ENCODE data around the gene RIC8A. TPM values are rescaled to one million over a fixed set of nuclear protein-coding genes. Genes with fewer than 3 reads are reported as not detected.
"Not testable (repeated sequence)": the region's sequence is repeated elsewhere in the genome, so short reads cannot be mapped to it uniquely, and the experiment has no call there.

Gene RIC8A
- total RNA-seq, 1 donor from 2014 or later: 139 TPM

- no peak for DNase-seq (ENCODE audit: low read depth)
These were observed 10.2 kb downstream of the RIC8A start for GRCh38 chr11:217704-218103.

DNA sequence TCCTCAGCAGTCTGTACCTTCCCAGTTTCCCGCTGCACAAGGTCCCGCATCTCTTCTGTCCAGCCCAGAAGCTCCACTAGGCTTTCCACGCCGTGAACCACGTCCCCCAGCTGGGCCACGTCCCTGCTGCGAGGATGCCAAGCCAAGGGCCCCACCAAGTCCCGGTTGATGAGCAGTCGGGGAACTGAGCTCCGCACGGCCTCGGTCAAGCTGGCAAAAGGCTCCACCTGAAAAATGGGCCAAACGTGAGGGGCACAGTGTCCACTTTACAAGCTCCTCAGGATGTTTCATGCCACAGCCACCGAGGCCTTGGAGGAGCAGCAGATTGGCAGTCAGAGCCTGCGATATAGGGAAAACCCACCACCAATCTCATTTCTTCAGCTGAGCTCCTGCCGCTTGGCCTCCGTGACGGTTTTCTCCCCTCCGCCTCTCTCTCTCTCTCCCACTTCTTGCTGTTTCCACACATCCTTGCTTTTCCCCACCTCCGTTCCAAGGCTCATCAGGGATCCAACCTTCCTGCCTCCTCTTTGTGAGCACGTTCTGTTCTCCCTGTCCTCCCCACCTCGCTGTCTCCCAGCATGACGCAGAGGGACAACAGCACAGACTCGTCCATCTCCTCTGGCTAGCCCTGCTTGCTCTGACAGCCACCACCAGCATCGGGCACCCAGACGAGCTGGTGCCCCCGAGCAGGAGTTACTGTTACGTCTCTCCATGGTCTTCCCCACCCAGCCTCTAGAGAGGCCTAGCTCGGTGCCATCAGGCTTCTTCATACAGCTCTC, 11.5 kb downstream of the RIC8A start:
- no peak for DNase-seq (ENCODE audit: low read depth)

DNA sequence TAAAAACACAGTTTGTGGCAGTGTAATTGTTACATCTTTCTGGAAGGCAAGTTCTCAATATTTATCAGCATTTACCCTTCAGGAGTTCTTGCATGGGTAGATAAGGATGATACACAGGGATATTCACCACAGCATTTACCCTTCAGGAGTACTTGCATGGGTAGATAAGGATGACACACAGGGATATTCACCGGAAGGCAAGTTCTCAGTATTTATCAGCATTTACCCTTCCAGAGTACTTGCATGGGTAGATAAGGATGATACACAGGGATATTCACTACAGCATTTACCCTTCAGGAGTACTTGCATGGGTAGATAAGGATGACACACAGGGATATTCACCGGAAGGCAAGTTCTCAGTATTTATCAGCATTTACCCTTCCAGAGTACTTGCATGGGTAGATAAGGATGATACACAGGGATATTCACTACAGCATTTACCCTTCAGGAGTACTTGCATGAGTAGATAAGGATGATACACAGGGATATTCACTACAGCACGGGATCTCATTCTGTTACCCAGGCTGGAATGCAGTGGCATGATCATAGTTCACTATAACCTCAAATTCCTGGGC, 13.2 kb downstream of the RIC8A start:
- not testable (repeated sequence) for DNase-seq (ENCODE audit: low read depth)

DNA sequence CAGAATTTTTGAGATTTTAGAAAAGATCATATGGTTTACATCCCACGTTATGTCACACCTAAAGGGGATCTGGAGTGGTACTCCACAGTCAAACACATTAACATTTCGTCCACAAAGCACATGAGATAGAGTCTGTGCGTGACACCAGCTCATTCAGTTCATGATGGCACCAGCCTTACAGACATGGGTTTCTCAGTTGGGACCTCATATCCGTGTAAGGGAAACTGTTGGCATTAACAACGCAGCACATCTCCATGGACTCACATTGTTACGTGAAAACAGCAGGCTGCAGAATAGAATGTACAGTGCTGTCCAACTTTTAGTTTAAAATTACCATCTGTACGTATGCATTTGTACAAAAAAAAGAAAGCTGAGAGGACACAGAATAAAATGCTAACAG, 14.0 kb downstream of the RIC8A start:
- no peak for DNase-seq (ENCODE audit: low read depth)

DNA sequence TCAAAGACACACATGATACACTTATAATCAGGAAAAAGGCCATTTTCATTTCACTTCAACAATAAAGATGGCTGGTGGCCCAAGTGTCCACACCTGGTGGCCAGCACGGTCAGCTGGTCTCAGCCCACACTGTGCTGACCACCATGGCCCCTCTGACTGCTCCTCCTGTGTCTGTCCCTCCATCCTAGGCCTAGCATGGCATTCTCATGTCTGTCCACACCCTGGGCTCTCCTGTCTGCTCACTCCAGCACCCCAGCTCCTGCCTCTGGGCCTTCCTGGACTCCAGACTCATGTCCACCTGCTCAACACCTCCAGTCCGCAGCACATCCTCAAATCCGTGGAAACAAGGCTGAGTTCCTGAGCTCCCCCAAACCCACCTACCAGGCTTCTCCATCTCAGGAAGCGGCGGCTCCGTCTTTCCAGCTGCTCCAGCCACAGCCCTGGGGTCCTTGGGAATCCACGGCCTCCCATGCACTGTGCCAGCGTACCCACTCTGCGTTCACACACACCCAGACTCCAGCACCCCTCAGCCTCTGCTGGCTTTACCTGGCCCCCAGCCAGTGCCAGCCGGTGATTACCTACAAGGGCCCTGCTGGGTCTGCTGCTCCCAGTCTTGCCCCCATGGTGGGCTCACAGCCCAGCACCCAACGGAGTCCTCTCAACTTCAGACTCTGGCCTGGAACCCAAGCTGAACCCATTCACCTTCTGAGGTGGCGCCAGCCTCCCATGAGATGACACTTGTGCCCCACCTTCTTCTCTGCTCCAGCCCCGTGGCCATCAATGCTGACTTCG, 14.7 kb downstream of the RIC8A start:
- no peak for DNase-seq (ENCODE audit: low read depth)

- DNase-seq (ENCODE audit: low read depth): no peak
These were observed 15.7 kb downstream of the RIC8A start for GRCh38 chr11:223026-223789.

DNA sequence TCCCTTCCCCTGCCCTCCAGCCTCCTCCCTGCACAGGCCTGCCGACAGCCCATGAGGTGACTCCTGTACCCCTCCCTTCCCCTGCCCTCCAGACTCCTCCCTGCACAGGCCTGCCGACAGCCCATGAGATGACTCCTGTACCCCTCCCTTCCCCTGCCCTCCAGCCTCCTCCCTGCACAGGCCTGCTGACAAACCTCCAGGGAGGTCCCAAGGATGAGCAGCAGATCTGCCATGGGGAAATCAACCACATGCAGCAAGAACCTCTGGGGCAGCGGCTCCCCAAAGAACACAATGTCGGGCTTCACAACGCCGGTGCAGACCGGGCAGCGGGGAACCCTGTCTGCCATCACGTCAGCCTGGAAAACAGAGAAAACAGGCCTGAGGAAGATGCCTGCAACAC, 16.4 kb downstream of the RIC8A start:
- no peak for DNase-seq (ENCODE audit: low read depth)

DNA sequence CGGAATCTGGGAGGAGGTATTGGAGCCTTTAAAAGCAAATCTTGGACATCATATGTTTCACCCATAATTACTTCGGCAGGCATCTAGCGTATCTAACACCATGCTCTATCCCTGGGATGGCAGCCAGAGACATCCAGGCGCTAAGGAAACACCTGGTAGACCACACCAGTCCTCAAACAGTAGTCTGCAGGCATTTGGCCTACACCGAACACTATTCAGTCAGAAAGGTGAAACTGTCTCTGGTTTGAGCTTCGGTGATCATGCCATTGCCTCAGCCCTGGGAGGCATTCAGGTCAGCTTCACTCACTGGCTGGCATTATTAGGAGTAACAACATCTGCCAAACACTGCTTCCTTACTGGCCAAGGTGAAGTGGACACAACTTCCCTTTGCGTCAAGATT, 16.9 kb downstream of the RIC8A start:
- DNase-seq (ENCODE audit: low read depth): no peak

DNA sequence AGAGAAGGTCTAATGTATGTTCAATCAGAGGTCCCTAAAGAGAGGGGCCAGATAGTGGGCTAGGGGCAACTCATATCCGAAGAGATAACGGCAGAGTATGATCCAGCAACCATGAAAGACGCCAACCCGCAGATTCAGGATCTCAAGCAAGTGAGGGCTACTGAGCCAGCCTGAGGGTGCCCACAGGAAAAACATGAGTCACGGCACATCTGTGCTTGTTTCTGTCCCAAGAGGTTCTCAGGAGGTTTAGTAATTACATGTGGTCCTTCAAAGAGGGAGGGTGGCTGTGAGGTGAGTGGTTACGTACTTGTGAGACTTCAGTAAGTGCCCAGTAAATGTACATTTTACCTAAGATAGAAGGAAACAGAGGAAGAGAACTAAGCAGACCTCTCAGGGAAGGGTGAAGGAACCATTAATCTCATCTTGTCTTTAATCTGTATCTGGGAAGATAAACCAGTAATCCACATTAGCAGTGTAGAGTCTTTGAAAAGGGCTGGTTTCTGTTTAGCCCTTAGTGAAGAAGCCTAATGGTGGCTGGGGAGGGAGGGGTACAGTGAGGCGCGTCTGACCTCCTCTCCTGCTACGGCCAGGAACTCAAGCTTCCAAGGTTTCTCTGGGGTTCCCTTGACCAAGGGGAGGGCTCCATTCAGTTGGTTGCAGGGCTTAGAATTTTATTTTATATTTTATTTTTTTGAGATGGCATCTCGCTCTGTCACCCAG, 18.4 kb downstream of the RIC8A start:
- peak; percentile 48 for DNase-seq (ENCODE audit: low read depth)

DNA sequence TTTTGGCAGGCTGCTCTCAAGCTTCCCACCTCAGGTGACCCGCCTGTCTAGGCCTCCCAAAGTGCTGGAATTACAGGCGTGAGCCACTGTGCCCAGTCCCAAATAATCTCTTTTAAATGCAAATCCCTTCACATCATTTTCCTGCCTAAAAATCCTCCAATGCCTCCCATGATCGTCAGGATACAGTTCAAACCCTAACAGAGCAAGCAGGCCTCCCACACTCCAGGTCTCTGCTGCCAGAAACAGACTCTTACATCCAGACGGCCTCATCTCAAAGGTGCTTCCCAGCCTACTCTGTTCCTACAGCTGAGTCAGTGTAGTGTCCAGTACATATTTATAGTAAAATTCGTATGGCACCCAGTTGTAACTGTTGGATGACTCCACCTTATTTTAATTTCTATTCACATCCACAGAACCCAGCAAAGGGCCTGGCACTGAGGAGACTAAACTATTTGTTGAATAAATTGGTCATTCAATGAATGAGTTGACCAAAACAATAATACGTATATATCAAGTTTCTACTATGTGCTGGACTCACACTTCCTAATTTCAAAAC, 20.4 kb downstream of the RIC8A start:
- DNase-seq (ENCODE audit: low read depth): no peak

DNA sequence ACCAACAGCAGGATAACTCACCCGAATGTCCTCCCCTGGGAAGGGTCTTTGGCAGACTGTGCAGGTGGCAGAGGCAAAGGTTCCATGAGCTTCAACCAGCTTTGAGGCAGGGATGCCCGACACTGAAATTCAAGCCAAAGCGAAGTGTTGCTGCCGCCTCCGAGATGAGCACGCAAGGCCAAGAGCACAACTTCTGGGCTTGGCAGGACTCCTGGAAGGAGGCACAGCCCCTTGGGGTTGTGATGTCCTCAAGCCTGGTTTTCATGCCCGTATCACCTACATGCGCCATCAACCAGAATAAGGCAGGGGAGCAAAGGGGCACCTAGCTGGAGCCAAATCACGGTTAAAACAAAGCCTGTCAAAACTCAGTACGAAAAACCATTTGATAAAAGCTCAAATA, 22.9 kb downstream of the RIC8A start:
- no peak for DNase-seq (ENCODE audit: low read depth)

DNA sequence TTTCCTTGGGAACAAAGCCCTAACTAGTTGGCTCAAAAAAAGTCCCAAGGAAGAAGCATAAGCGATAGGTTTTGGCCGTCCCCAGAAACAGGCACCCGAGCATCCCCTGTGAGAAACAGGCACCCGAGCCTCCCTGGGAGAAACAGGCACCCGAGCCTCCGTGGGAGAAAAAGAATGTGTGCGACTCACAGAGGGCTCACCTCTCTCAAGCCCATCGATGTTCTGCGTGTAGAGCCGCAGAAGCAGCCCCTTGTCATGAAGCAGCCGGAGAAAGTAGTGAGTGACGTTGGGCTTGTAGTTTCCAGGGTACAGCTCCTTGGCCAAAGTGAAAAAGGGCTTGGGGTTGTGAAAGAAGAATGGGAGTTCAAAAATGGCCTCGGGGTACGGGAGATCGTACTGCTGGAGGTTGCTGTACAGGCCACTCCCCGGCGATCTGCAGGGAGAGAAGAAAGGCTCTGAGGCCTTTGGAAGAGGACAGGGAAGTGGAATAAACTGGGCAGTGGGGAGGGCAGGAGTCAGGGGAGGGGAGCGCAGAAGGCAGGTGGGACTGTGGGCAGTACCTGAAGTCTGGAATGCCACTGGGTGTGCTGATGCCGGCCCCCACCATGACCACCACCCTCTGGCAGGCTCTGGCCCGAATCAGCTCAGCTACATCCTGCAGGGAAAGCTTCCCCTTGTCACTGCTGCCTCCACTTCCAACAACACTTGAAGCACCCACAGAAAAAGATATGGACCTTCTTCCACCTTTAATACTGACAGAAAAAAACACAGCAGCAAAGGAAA, 25.5 kb downstream of the RIC8A start:
- no peak for DNase-seq (ENCODE audit: low read depth)

- DNase-seq (ENCODE audit: low read depth): no peak
These were observed 27.7 kb downstream of the RIC8A start for GRCh38 chr11:235180-235579.

DNA sequence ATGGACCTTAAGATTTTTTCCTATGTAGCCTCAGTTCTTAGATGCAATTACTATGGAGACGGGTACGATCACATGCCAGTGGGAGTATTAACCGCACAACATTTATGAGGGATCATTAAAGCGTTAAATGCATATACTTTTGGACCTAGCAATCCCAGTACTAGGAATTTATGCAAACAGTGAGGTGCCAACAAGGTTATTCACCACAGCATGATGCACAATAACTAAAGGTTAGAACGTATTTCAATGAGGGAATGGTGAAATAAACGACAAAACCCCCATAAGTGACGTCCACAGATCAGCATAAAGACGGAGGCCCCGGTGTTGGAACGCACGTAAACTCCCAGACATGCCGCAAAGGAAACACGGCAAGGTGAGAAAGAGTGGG, 28.1 kb downstream of the RIC8A start:
- DNase-seq (ENCODE audit: low read depth): no peak

- peak; percentile 79 for DNase-seq (ENCODE audit: low read depth)
These were observed 28.7 kb downstream of the RIC8A start, which contains the start of gene SIRT3 for GRCh38 chr11:235997-236773. SIRT3 (minus strand) TSS chr11:236342; CDS start chr11:236328, 14 bp downstream.

DNA sequence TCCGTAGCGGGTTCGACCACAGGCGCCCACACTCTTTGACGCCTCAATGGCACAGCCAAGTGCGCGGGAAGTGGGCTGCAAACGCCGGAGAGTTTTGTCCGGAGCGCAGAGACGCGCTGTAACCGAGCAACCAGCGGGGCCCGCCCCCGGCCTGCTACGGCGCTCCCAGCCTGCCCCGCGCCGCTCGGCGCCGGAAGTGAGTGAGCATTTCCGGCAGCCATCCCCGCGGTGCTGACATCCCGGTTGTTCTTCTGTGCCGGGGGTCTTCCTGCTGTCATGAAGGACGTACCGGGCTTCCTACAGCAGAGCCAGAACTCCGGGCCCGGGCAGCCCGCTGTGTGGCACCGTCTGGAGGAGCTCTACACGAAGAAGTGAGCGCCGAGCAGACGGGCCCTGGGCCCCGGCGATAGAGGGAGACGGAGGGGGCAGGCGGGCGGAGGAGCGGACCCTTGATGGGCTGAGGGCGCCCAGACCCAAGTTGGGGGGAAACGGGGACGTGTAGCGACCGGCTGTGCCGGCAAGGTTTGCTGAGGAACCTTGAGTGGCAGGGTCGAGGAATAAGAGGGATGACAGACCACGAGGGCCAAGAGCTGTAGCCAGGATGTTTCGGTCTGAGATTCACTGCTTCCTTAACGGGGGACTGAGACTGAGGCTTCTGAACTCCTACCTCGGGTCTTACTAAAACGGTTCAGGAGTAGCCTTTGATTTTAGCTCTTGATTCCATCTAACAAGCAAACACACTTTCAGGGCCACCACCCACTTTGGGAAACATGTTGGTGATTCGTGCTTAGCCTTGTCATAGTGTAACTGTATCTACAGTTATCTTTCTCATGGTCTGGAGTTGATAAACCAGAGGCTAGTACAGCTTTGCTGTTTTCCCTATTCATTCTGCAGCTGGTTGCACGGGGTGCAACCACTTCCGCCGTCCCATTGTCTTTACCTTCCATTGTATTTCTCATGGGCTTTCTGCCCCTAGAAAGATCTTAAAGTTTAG, 29.6 kb downstream of the RIC8A start, which contains the start of gene PSMD13:
Gene PSMD13 (plus strand): TSS at position 203 of the 994 bp plus-strand sequence. CDS start 74 bp downstream, at position 277.
- peak; percentile 86 for DNase-seq (ENCODE audit: low read depth)

GRCh38 chr11:238346-238745, 30.8 kb downstream of the RIC8A start:
- DNase-seq (ENCODE audit: low read depth): not testable (repeated sequence)

Measured in myocyte (in vitro differentiated cells).